Kidney epithelial cell (primary cell): ENCODE measurements around the gene RBM39. TPM values are rescaled to one million over a fixed set of nuclear protein-coding genes. Genes with fewer than 3 reads are reported as not detected.

Experiments
- DNase-seq: peaks from one replicate; pipeline ENCODE4 v3.0.0-alpha.2; 2010; ENCODE audit warnings: low read depth
- H3K27me3 ChIP-seq: 2 replicates; pipeline ENCODE4 v1.6.0; 2011; ENCODE audit warnings: low read length; ENCODE audit not compliant: control insufficient read depth, insufficient read depth
- H3K36me3 ChIP-seq: 2 replicates; pipeline ENCODE4 v1.5.1; 2011; ENCODE audit warnings: low read length; ENCODE audit not compliant: control insufficient read depth, insufficient read depth
- H3K4me3 ChIP-seq: 2 replicates; pipeline ENCODE4 v1.5.1; 2011; ENCODE audit warnings: low read depth, mild to moderate bottlenecking, control low read depth, low read length
- CTCF ChIP-seq: IDR thresholded peaks from 2 replicates; pipeline ENCODE4 v1.5.1; 2011; ENCODE audit warnings: mild to moderate bottlenecking, moderate library complexity, low read length, control low read depth, inconsistent platforms; ENCODE audit not compliant: insufficient read depth, poor library complexity, severe bottlenecking
- total RNA-seq: library from RNA; depleted of rRNA; stranded (reverse); fragments of >200 nt; gene quantifications from 2 replicates; pipeline ENCODE4 v1.2.3, GENCODE V29; 2015

RBM39 gene
- total RNA-seq, 1 donor from 2014 or later, result 204 TPM

- TF ChIP-seq CTCF, result no peak
- H3K36me3 ChIP-seq, result peaks cover 2% of the 10 kb centered on the region
- no peak overlapping the region for H3K4me3 ChIP-seq
- H3K27me3 ChIP-seq, result no peaks in the 10 kb centered on the region
- no peak for DNase-seq
These were observed 7.0 kb downstream of the RBM39 start for GRCh38 chr20:35734777-35735649.

DNA sequence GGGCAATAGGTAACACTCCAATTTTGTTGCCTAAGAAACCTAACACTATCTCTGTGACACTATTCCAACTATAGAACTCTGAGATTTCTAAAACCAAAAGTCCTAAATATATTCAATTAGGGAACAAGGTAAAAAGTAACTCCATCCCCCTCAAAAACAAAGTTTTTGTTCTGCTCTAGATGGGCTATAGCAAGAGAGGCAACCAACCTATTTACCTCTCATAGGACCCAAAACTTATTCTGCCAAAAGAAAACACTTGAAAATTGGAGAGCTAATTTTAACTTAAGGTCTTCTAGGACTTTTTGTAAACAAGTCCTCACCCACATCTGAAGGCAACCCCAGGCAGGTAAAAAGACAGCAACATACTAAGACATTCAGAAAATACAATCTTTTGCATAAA lies 7.7 kb downstream of the RBM39 start:
- DNase-seq, result no peak
- no peaks in the 10 kb centered on the region for H3K27me3 ChIP-seq
- no peak overlapping the region for H3K4me3 ChIP-seq
- no peak for TF ChIP-seq CTCF
- H3K36me3 ChIP-seq, result peaks cover 2% of the 10 kb centered on the region

DNA sequence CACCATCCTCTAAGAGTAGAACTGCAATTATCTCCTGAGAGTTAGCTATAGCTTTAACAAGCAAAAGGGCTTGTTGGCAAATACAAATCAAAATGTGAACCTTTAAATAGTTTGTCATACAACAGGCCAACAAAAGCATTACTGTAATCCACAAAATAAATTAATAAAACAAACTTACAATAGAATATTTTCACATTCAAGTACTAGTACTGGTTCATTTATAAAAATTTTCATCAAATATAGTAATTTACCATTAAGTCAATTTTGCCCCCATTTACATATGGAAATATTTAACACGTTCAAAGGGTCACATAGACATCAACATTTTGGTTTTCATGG lies 9.4 kb downstream of the RBM39 start:
- no peak for TF ChIP-seq CTCF
- no peaks in the 10 kb centered on the region for H3K27me3 ChIP-seq
- DNase-seq, result no peak
- peaks cover 2% of the 10 kb centered on the region for H3K36me3 ChIP-seq
- no peak overlapping the region for H3K4me3 ChIP-seq

DNA sequence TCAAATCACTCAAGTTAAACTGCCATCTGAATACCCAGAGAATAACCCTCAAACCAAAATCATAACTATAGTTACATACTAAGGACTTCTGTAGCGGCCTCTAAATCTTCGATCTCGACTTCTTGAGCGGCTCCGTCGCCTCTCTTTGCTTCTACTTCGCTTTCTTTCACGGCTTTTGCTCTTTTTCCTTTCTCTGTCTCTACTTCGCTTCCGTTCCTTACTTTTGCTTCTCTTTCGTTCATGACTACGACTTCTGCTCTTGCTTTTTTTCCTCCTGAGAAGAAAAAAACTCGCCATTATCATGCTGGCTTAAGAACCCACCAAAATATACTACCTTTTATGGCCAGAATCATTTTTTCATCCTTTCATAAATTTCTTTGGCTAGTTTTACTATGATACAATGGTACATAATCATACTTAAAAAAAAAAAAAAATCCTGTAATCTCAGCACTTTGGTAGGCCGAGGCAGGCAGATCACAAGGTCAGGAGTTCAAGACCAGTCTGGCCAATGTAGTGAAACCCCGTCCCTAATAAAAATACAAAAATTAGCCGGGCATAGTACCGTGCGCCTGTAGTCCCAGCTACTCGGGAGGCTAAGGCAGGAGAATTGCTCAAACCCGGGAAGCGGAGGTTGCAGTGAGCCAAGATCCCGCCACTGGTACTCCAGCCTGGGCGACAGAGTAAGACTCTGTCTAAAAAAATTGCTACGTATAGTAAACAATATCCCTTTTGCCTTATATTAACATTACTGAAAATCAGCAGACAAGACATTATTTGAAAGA lies 10.0 kb downstream of the RBM39 start:
- DNase-seq, result no peak
- peaks cover 2% of the 10 kb centered on the region for H3K36me3 ChIP-seq
- H3K4me3 ChIP-seq, result no peak overlapping the region
- no peaks in the 10 kb centered on the region for H3K27me3 ChIP-seq
- TF ChIP-seq CTCF, result no peak

DNA sequence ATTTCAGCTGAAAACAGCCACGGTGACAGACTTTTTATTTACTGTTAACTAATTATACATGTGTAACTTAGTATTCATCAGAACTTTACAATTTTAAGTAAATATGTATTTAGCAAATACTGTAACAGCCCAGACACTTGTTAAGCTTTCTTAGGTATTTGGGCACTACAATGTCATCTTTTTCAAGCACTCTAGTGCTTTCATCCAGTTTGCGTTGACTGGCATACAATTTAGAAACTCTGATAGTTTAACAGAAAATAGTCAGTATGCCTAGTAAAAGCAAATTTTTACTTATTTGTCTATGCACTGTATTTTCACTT lies 10.6 kb downstream of the RBM39 start:
- H3K27me3 ChIP-seq, result no peaks in the 10 kb centered on the region
- DNase-seq, result no peak
- TF ChIP-seq CTCF, result no peak
- H3K36me3 ChIP-seq, result peaks cover 4% of the 10 kb centered on the region
- H3K4me3 ChIP-seq, result no peak overlapping the region
